PC-3 (cell line): Measurements from ENCODE around the gene YIF1A. TPM values are rescaled to one million over a fixed set of nuclear protein-coding genes. Genes with fewer than 3 reads are reported as not detected.
"Not testable (repeated sequence)": the region's sequence is repeated elsewhere in the genome, so short reads cannot be mapped to it uniquely, and the experiment has no call there.

Source experiments
- ATAC-seq: fragments of 200-7000 bp; cut with Tn5 transposase; 2 replicates; pipeline ENCODE4 v1.9.1; 2020; ENCODE audit warnings: mild to moderate bottlenecking, moderate library complexity
- BruUV-seq: library from RNA; stranded (reverse); fragments of 400-500 nt; replicated peaks from 2 replicates; lab custom pipeline; 2021; lab: Mats Ljungman, UMichigan
- CTCF ChIA-PET: fragments of 300-600 bp; sonication (Branson Sonifier 250); formaldehyde crosslinking; loops from one replicate; lab custom pipeline; 2022; ENCODE audit warnings: antibody characterized with exemption; lab: Charles Lee
- POLR2A ChIA-PET: fragments of 300-600 bp; sonication (Branson Sonifier 250); formaldehyde crosslinking; loops from one replicate; lab custom pipeline; 2022; ENCODE audit warnings: antibody characterized with exemption; ENCODE audit not compliant: unreplicated experiment; lab: Charles Lee
- DNase-seq: peaks from one replicate; pipeline ENCODE4 v3.0.0-alpha.2; 2015
- H2AFZ ChIP-seq: fragments of 300-600 bp; sonication (generic); 2 replicates; pipeline ENCODE4 v1.6.0; 2016; ENCODE audit warnings: antibody characterized with exemption, low read length
- H3F3A ChIP-seq: fragments of 300-600 bp; sonication (generic); one replicate; pipeline ENCODE4 v1.6.0; 2017; ENCODE audit warnings: antibody characterized with exemption, low read length, control low read depth, mild to moderate bottlenecking; ENCODE audit not compliant: unreplicated experiment
- H3K27ac ChIP-seq: fragments of 300-600 bp; sonication (generic); 2 replicates; pipeline ENCODE4 v1.5.1; 2016; ENCODE audit warnings: mild to moderate bottlenecking, low read length
- H3K27me3 ChIP-seq: fragments of 300-600 bp; sonication (generic); 2 replicates; pipeline ENCODE4 v1.6.1; 2016; ENCODE audit warnings: low read length, mixed read lengths
- H3K36me3 ChIP-seq: fragments of 300-600 bp; sonication (generic); 2 replicates; pipeline ENCODE4 v1.6.1; 2016; ENCODE audit warnings: low read depth, mixed run types, low read length, mixed read lengths
- H3K4me1 ChIP-seq: fragments of 300-600 bp; sonication (generic); 2 replicates; pipeline ENCODE4 v1.5.1; 2016; ENCODE audit warnings: low read length; ENCODE audit not compliant: insufficient read depth
- H3K4me2 ChIP-seq: fragments of 300-600 bp; sonication (generic); 2 replicates; pipeline ENCODE4 v1.6.0; 2016; ENCODE audit warnings: low read length
- H3K4me3 ChIP-seq: fragments of 300-600 bp; sonication (generic); 2 replicates; pipeline ENCODE4 v1.5.1; 2016; ENCODE audit warnings: mild to moderate bottlenecking, low read length, mixed read lengths
- H3K79me2 ChIP-seq: fragments of 300-600 bp; sonication (generic); 2 replicates; pipeline ENCODE4 v1.6.1; 2017; ENCODE audit warnings: low read length, mixed read lengths
- H3K9ac ChIP-seq: fragments of 300-600 bp; sonication (generic); 2 replicates; pipeline ENCODE4 v1.6.0; 2016; ENCODE audit warnings: mild to moderate bottlenecking, low read length
- H3K9me2 ChIP-seq: fragments of 300-600 bp; sonication (generic); replicated peaks from 2 replicates; pipeline ENCODE4 v1.6.1; 2016; ENCODE audit warnings: mixed run types, low read length, mixed read lengths
- H3K9me3 ChIP-seq: fragments of 300-600 bp; sonication (generic); 2 replicates; pipeline ENCODE4 v1.6.1; 2016; ENCODE audit warnings: low read length, mixed read lengths
- H4K20me1 ChIP-seq: fragments of 300-600 bp; sonication (generic); 2 replicates; pipeline ENCODE4 v1.6.1; 2016; ENCODE audit warnings: low read length, mixed read lengths
- CTCF ChIP-seq: fragments of 300-600 bp; sonication (generic); conservative IDR thresholded peaks from 2 replicates; pipeline ENCODE4 v1.5.1; 2017; ENCODE audit warnings: antibody characterized with exemption, low read depth, mild to moderate bottlenecking, low read length
- EZH2 ChIP-seq: fragments of 300-600 bp; sonication (generic); IDR thresholded peaks from one replicate; pipeline ENCODE4 v1.6.1; 2017; ENCODE audit warnings: antibody characterized with exemption, mild to moderate bottlenecking, low read length; ENCODE audit not compliant: unreplicated experiment
- EZH2phosphoT487 ChIP-seq: fragments of 300-600 bp; sonication (generic); IDR thresholded peaks from 2 replicates; pipeline ENCODE4 v1.6.1; 2018; ENCODE audit warnings: mild to moderate bottlenecking, antibody characterized with exemption, low read length, borderline replicate concordance
- intact Hi-C: fragments of 100-400 bp; cut with micrococcal nuclease; formaldehyde crosslinking; loops from 2 replicates; pipeline ENCODE4 v1.9.0; 2023
- total RNA-seq: library from RNA; depleted of rRNA; stranded (reverse); fragments of >200 nt; gene quantifications from 2 replicates; pipeline ENCODE4 v1.2.3, GENCODE V29; 2014

YIF1A gene
- total RNA-seq, 1 experiment from 2014 or later = 236 TPM

GRCh38 chr11:66311965-66312548 lies 23.1 kb upstream of the YIF1A start:
- peak overlapping the region; percentile 83 for H3K4me2 ChIP-seq
- H3K79me2 ChIP-seq = no peaks in the 10 kb centered on the region
- no peaks in the 10 kb centered on the region for H3F3A ChIP-seq
- H4K20me1 ChIP-seq = no peaks in the 10 kb centered on the region
- ATAC-seq = peak; percentile 73
- peak; percentile 89 for DNase-seq
- peaks cover 5% of the 10 kb centered on the region for H3K4me1 ChIP-seq
- ChIA-PET POLR2A (interaction anchor here (0.5 to 1.4 kb wide), 7 partner anchors 15 to 154 kb away, joined by 5 to 16 read pairs (median 9); partner anchors contain the start of genes B4GAT1, RIN1 and YIF1A), CTCF (interaction anchor here (0.6 to 2.3 kb wide), 13 partner anchors 10 to 367 kb away, joined by 3 to 22 read pairs (median 8); partner anchors contain the start of genes RIN1 and YIF1A)
- BruUV-seq = no TSS peak
- no peaks in the 10 kb centered on the region for H3K36me3 ChIP-seq
- peak overlapping the region; percentile 77 for H3K4me3 ChIP-seq
- peak overlapping the region; percentile 85 for H2AFZ ChIP-seq
- H3K27me3 ChIP-seq = no peaks in the 10 kb centered on the region
- H3K9me2 ChIP-seq = no peaks in the 10 kb centered on the region
- intact Hi-C loops = loop anchor here (1.0 kb wide), 2 partner anchors 16 to 74 kb away; no protein-coding TSS in a partner anchor
- peak; percentile 98 for TF ChIP-seq CTCF
- TF ChIP-seq EZH2phosphoT487 = no peak
- peak overlapping the region; percentile 30; the same call in 1 of the 2 replicates for H3K27ac ChIP-seq
- peak overlapping the region; percentile 30; the same call in 1 of the 2 replicates for H3K9ac ChIP-seq
- no peaks in the 10 kb centered on the region for H3K9me3 ChIP-seq

- BruUV-seq = no TSS peak
- no peak for ATAC-seq
- H3K27me3 ChIP-seq = no peaks in the 10 kb centered on the region
- no peaks in the 10 kb centered on the region for H3K9me3 ChIP-seq
- H3K27ac ChIP-seq = no peak overlapping the region
- intact Hi-C loops = no loop called here
- H3K4me2 ChIP-seq = peak overlapping the region; percentile 83
- no peak for DNase-seq
- no peaks in the 10 kb centered on the region for H3K36me3 ChIP-seq
- H3K4me1 ChIP-seq = peaks cover 5% of the 10 kb centered on the region
- H2AFZ ChIP-seq = peak overlapping the region; percentile 85
- H3K79me2 ChIP-seq = no peaks in the 10 kb centered on the region
- no peaks in the 10 kb centered on the region for H3K9me2 ChIP-seq
- no peaks in the 10 kb centered on the region for H4K20me1 ChIP-seq
- ChIA-PET CTCF (interaction anchor here (0.5 to 2.3 kb wide), 9 partner anchors 14 to 367 kb away, joined by 3 to 21 read pairs (median 4); partner anchors contain the start of gene RIN1), POLR2A (no interaction called here)
- H3K9ac ChIP-seq = peak overlapping the region; percentile 30; the same call in 1 of the 2 replicates
- TF ChIP-seq CTCF (no peak), EZH2phosphoT487 (no peak), EZH2 (no peak)
- H3F3A ChIP-seq = no peaks in the 10 kb centered on the region
- H3K4me3 ChIP-seq = peak overlapping the region; percentile 77
Measured at GRCh38 chr11:66311470-66311964, 22.6 kb upstream of the YIF1A start.

GRCh38 chr11:66310803-66311440 lies 22.0 kb upstream of the YIF1A start:
- ATAC-seq, H3K36me3 ChIP-seq, H3K4me1 ChIP-seq, H2AFZ ChIP-seq, H3F3A ChIP-seq, POLR2A ChIA-PET, H3K27ac ChIP-seq, H3K79me2 ChIP-seq, H3K9me3 ChIP-seq, H4K20me1 ChIP-seq, H3K4me2 ChIP-seq, H3K9ac ChIP-seq, H3K4me3 ChIP-seq, H3K9me2 ChIP-seq, H3K27me3 ChIP-seq, DNase-seq, BruUV-seq, intact Hi-C loops: not testable (repeated sequence)
- CTCF ChIA-PET = interaction anchor here (0.5 to 2.3 kb wide), 7 partner anchors 16 to 368 kb away, joined by 3 to 21 read pairs (median 4); partner anchors contain the start of gene RIN1
